Tibial artery (tissue), 4 donors: ENCODE measurements around the gene ABCE1.

Experiments used
- DNase-seq, 2 donors: peaks; one replicate each; pipeline ENCODE4 v3.0.0-alpha.2; 2019
- H3K27ac ChIP-seq, 2 donors: fragments of 200-600 bp; sonication (generic) in 1 of 2; 1 replicate in 1 of 2; 2 replicates in 1 of 2; pipeline ENCODE4 v1.5.1; 2018 to 2019; ENCODE audit warnings: mild to moderate bottlenecking in 1 of 2
- H3K27me3 ChIP-seq, 2 donors: fragments of 200-600 bp; sonication (generic) in 1 of 2; one replicate each; pipeline versions ENCODE4 v1.5.1 to v1.6.0; 2016 to 2019
- H3K36me3 ChIP-seq, 3 donors: fragments of 200-600 bp; sonication (generic) in 2 of 3; one replicate each; pipeline ENCODE4 v1.5.1; 2016 to 2019; ENCODE audit warnings: mild to moderate bottlenecking in 2 of 3
- H3K4me1 ChIP-seq, 4 donors: fragments of 200-600 bp; sonication (generic) in 2 of 4; 1 replicate in 3 of 4; 2 replicates in 1 of 4; pipeline ENCODE4 v1.5.1; 2016 to 2019
- H3K4me3 ChIP-seq, 2 donors: fragments of 200-600 bp; sonication (generic) in 1 of 2; 1 replicate in 1 of 2; 2 replicates in 1 of 2; pipeline ENCODE4 v1.5.1; 2018 to 2019; ENCODE audit warnings: mild to moderate bottlenecking in 2 of 2
- H3K9me3 ChIP-seq, 3 donors: fragments of 200-600 bp; sonication (generic) in 1 of 3; one replicate each; pipeline ENCODE4 v1.5.1; 2016 to 2019
- CTCF ChIP-seq, 2 experiments: fragments of 200-600 bp in 1 of 2; fragments of 450-650 bp in 1 of 2; IDR thresholded peaks; one replicate each; pipeline ENCODE4 v1.5.1; 2017 to 2019; ENCODE audit warnings: antibody characterized with exemption in 2 of 2, mild to moderate bottlenecking in 1 of 2, moderate library complexity in 1 of 2
- intact Hi-C: fragments of 100-400 bp; cut with DNase I; formaldehyde crosslinking; loops from one replicate; pipeline ENCODE4 v1.15.0; 2023; ENCODE audit warnings: low total_unique reads

ABCE1 gene

GRCh38 chr4:145075742-145076468 is 22.2 kb upstream of the ABCE1 start:
- H3K4me1 ChIP-seq, result peaks cover 0 to 10% (median 0%) of the 10 kb centered on the region in 4 donors
- H3K27ac ChIP-seq, result no peak overlapping the region
- no peak for TF ChIP-seq CTCF (IDR thresholded peaks at IDR 0.05)
- H3K27me3 ChIP-seq, result no peaks in the 10 kb centered on the region
- no peak overlapping the region for H3K4me3 ChIP-seq
- intact Hi-C loops, result no loop called here
- H3K9me3 ChIP-seq, result no peaks in the 10 kb centered on the region
- H3K36me3 ChIP-seq, result peaks cover 0 to 28% (median 27%) of the 10 kb centered on the region in 3 donors
- DNase-seq, result no peak

- no peak for DNase-seq
- H3K27ac ChIP-seq, result no peak overlapping the region
- intact Hi-C loops, result no loop called here
These were observed 21.6 kb upstream of the ABCE1 start for GRCh38 chr4:145076469-145076855.

GRCh38 chr4:145081756-145082155 is 16.4 kb upstream of the ABCE1 start:
- Histone ChIP-seq H3K27me3 (no peaks in the 10 kb centered on the region), H3K36me3 (peaks cover 5 to 37% (median 29%) of the 10 kb centered on the region in 3 donors), H3K9me3 (no peaks in the 10 kb centered on the region), H3K4me3 (no peak overlapping the region), H3K4me1 (no peaks in the 10 kb centered on the region), H3K27ac (no peak overlapping the region)
- DNase-seq, result no peak
- intact Hi-C loops, result loop anchor here (1.0 kb wide), 1 partner anchor 21 kb away; no protein-coding TSS in a partner anchor
- TF ChIP-seq CTCF (IDR thresholded peaks at IDR 0.05), result no peak

More at GRCh38 chr4:145076469-145076855, 21.6 kb upstream of the ABCE1 start:
- H3K4me3 ChIP-seq, result no peak overlapping the region
- no peaks in the 10 kb centered on the region for H3K27me3 ChIP-seq
- H3K36me3 ChIP-seq, result peaks cover 0 to 28% (median 27%) of the 10 kb centered on the region in 3 donors
- TF ChIP-seq CTCF (IDR thresholded peaks at IDR 0.05), result no peak
- peaks cover 0 to 10% (median 0%) of the 10 kb centered on the region in 4 donors for H3K4me1 ChIP-seq
- no peaks in the 10 kb centered on the region for H3K9me3 ChIP-seq

GRCh38 chr4:145083891-145084605 is 14.1 kb upstream of the ABCE1 start:
- intact Hi-C loops, result no loop called here
- H3K36me3 ChIP-seq, result peaks cover 11 to 23% (median 22%) of the 10 kb centered on the region in 3 donors

GRCh38 chr4:145090380-145090779 is 7.7 kb upstream of the ABCE1 start:
- H3K27me3 ChIP-seq, result no peaks in the 10 kb centered on the region
- H3K36me3 ChIP-seq, result peaks cover 48 to 61% (median 51%) of the 10 kb centered on the region in 3 donors
- intact Hi-C loops, result no loop called here
- TF ChIP-seq CTCF (IDR thresholded peaks at IDR 0.05), result no peak
- peaks cover 0 to under 1% (median 0%) of the 10 kb centered on the region in 4 donors for H3K4me1 ChIP-seq
- H3K9me3 ChIP-seq, result peaks cover 0 to 10% (median 0%) of the 10 kb centered on the region in 3 donors
- no peak overlapping the region for H3K27ac ChIP-seq
- DNase-seq, result no peak
- no peak overlapping the region for H3K4me3 ChIP-seq

More at GRCh38 chr4:145083891-145084605, 14.1 kb upstream of the ABCE1 start:
- DNase-seq, result no peak
- no peak overlapping the region for H3K27ac ChIP-seq
- no peak overlapping the region for H3K4me3 ChIP-seq
- no peaks in the 10 kb centered on the region for H3K27me3 ChIP-seq
- TF ChIP-seq CTCF (IDR thresholded peaks at IDR 0.05), result no peak
- H3K4me1 ChIP-seq, result no peaks in the 10 kb centered on the region
- no peaks in the 10 kb centered on the region for H3K9me3 ChIP-seq
